GM19239 (cell line): ENCODE results near the gene AMDHD2.
A peak's percentile ranks its signal among the peaks of the same experiment; 100 is the strongest.
"Not testable (repeated sequence)": the region's sequence is repeated elsewhere in the genome, so short reads cannot be mapped to it uniquely, and the experiment has no call there.

ENCODE experiments used
- DNase-seq: peaks from one replicate; pipeline ENCODE4 v3.0.0; 2011; ENCODE audit warnings: low spot score; ENCODE audit not compliant: insufficient read length
- FAIRE-seq: peaks from 2 replicates; lab custom pipeline; 2011; peaks lifted over from hg19 to GRCh38; lab: Jason Lieb, UNC

Gene AMDHD2

DNA sequence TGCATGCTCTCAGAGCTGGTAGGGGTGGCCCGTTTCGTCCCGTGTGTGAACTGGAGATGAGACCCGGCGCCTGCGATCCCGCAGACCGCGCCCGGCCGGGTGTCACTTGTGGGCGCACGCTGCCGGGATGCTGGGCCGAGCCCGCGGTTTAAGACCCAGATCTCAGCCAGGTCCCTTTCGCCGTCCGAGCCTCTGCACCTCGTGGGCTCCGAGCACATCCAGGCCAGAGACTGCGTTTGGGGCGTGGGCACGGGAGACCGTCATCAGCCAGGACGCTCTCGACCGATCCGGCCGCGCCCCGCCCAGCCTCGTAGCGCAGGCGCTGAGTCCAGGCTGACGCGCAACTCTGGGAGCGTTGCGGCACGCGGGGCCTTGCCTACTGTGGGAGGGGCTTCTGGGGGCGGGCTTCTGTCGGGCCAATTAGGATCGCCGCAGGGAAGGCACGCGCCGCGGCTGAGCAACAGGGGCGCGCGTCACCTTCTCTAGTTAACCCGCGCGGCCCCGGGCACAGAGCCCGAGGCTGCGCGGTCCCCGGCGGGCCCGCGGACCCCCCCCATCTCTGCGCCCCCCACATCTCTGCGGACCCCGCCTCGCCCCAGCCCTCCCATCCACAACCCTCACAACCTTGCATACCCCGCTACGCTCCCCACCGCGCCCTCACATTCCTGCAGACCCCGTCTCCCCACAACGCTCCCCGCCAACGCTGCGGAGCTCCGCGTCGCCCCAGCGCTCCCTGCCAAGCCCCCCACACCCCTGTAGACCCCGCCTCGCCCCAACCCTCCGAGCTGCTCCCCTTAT is 11.7 kb downstream of the AMDHD2 start:
- FAIRE-seq (peak; percentile 98), DNase-seq (peak; percentile 99)

- FAIRE-seq (no peak), DNase-seq (no peak)
Observed at GRCh38 chr16:2532494-2533141, 12.4 kb downstream of the AMDHD2 start.

GRCh38 chr16:2533142-2533755 is 13.1 kb downstream of the AMDHD2 start:
- not testable (repeated sequence) for FAIRE-seq

GRCh38 chr16:2533912-2534311 is 13.7 kb downstream of the AMDHD2 start:
- FAIRE-seq, result no peak
- no peak for DNase-seq

More at GRCh38 chr16:2533142-2533755, 13.1 kb downstream of the AMDHD2 start:
- not testable (repeated sequence) for DNase-seq

DNA sequence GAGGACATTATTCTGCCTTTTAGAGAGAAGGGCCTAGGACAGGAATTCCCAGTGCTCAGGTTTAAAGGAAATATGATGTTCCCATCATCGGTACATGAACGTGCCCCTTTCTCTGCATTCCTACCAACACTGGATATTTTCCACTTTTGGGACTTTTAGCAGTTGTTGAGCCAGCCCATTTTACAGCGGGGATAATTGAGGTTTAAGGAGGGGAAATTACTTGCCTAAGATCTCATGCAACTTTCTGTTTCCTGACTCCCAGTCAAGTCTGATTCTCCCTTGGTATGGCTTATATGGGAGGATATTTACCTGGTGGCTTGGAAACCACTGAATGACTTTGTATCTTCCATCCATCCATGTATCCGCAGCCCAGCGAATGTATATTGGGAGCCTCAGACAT is 14.2 kb downstream of the AMDHD2 start:
- FAIRE-seq, DNase-seq: not testable (repeated sequence)

DNA sequence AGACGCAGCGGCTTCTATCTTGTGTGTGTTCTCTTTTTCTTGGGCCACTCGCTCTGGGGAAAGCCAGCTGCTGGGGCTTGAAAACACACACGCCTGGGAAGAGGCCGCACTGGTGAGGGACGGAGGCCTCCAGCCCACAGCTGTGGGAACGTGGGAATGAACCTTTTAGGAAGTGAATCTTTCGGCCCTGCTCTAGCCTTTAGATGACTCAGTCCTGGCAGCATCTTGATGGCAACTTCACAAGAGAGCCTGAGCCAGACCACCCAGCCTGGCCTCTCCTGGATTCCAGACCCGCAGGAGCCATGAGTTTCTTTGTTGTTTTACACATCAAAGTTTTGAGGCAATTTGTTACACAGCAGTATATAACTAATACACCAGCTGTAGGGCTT is 15.4 kb downstream of the AMDHD2 start:
- DNase-seq (no peak), FAIRE-seq (no peak)

DNA sequence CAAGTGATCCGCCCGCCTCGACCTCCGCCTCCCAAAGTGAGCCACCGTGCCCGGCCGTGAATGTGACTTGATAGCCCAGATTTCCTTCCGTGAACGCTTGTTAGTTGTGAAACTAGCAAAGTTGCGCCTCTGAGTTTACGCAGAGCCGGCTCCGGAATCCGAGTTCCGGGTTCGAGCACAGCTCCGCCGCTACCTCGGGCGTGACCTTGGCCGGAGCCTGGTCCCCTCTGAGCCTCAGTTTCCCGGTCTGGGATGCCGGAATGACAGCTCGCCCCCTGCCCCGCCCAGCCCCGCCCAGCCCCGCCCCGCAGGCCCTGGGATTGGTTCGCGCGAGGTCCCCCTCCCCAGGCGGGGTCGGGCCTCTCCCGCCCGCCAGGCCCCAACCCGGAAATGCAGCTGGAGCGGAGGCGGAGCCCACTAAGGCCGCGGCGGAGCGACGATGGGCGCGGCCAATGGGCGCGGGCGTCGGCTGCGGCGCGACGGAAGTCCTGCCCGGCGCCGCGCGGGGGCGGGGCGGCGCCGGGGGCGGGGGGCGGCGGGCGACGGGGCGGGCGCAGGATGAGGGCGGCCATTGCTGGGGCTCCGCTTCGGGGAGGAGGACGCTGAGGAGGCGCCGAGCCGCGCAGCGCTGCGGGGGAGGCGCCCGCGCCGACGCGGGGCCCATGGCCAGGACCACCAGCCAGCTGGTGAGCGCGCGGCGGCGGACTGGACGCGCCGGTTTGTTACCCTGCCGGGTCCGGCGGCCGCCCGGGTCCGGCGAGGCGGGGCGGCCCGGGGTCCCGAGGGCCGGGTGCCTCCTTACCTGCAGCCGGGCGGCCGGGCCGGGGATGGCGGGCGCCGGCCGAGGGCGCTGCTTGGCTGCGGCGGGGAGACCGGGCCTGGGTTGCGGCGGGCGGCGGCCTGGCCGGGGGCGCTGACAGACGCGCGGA is 17.5 kb downstream of the AMDHD2 start, which contains the start of gene PDPK1:
TSS of gene PDPK1 (plus strand) at position 571 of the 929 bp plus-strand sequence. CDS start at position 663, 92 bp downstream.
- peak; percentile 65 for FAIRE-seq
- DNase-seq, result peak; percentile 97

GRCh38 chr16:2539192-2539844 is 19.1 kb downstream of the AMDHD2 start:
- not testable (repeated sequence) for DNase-seq, FAIRE-seq

GRCh38 chr16:2539845-2540458 is 19.8 kb downstream of the AMDHD2 start:
- peak; percentile 64 for FAIRE-seq
- DNase-seq, result not testable (repeated sequence)

- not testable (repeated sequence) for FAIRE-seq, DNase-seq
Observed at GRCh38 chr16:2540912-2541311, 20.7 kb downstream of the AMDHD2 start.

- FAIRE-seq, DNase-seq: not testable (repeated sequence)
Observed at GRCh38 chr16:2541409-2541808, 21.2 kb downstream of the AMDHD2 start.

GRCh38 chr16:2543771-2544170 is 23.6 kb downstream of the AMDHD2 start:
- not testable (repeated sequence) for FAIRE-seq, DNase-seq

DNA sequence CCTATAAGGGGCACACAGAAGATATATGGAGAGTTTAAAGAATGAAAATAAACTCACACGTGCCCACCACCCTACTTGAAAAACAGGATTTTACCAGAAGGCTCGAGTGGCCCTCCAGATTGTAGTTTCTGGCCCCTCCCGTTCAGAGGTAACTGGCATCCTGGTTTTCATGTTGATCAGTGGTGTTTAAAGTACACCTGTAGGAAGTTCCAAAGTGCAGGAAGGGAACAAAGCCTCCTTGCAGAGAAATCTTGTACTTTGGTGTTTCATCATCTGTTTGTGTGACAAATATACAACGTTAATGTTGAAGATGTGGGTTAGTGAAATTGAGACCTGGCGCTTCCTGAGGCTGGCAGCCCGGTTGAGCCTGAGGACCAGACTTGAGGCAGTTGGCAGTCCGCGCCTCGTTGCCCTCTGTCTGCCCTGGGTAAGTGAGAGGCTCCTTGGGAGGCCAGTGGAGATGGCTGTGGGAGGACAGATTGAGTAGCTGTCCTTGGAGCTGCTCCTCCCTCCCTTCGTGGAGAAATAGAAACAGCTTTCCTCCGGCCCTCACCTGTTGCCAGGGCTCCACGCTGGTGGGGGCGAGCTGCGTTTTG is 30.2 kb downstream of the AMDHD2 start:
- not testable (repeated sequence) for FAIRE-seq, DNase-seq

DNA sequence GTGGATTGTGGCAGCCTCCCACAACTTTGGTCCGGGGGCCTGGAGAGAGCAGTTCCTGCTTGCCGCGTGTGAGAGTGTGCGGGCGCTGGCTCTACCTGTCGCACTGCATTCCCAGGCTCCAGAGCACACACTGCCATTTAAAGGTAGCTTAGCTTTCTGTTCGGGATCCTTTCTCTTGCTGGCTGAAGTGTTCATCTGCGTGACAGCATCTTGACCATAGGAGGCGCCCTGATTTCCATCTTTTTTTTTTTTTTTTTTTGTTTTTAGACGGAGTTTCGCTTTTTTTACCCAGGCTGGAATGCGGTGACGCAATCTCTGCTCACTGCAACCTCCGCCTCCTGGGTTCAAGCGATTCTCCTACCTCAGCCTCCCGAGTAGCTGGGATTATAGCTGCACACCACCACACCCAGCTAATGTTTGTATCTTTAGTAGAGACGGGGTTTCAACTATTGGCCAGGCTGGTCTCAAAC is 31.3 kb downstream of the AMDHD2 start:
- not testable (repeated sequence) for DNase-seq, FAIRE-seq

GRCh38 chr16:2554709-2555425 is 34.7 kb downstream of the AMDHD2 start:
- not testable (repeated sequence) for FAIRE-seq

GRCh38 chr16:2557150-2557549 is 37.0 kb downstream of the AMDHD2 start:
- not testable (repeated sequence) for DNase-seq, FAIRE-seq

More at GRCh38 chr16:2554709-2555425, 34.7 kb downstream of the AMDHD2 start:
- not testable (repeated sequence) for DNase-seq

- peak; percentile 86 for FAIRE-seq
- not testable (repeated sequence) for DNase-seq
Observed at GRCh38 chr16:2560131-2560797, 40.1 kb downstream of the AMDHD2 start.
